Measurements from ENCODE around the gene KIF21B.

DNA sequence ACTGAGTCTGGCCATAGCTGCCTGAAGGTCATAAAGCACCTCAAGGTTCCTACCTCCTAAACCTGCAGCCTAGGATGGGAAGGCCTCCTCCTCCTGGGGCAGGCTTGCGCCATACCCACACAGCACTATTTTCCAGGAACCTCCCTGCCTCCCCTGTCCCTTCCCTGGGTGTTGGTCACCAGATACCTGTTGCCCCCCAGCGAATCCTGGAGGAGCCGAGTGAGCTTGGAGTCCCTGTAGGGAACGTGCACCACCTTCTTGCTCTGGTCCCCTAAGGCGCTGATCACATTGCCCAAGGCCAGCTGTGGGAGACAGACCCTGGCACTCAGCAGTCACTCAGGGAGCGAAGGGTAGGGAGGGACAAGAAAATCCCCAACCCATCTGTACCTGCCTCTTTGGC lies 19.4 kb downstream of the KIF21B start:
- TF ChIP-seq EZH2 (IDR thresholded peaks at IDR 0.05; ENCODE audit: low read length, unreplicated experiment): no peak
- TF ChIP-seq CTCF (conservative IDR thresholded peaks at IDR 0.05; ENCODE audit: low read depth, low read length): no peak

Data from PC-3 (cell line).